GM12873 (cell line): Measurements from ENCODE around the gene ZNF782.

Experiments used
- CTCF ChIP-seq: IDR thresholded peaks from 2 replicates; pipeline ENCODE4 v1.5.1; 2012; ENCODE audit warnings: low read depth, mild to moderate bottlenecking, moderate library complexity, low read length, control low read depth; ENCODE audit not compliant: insufficient read depth; ENCODE audit errors: missing control alignments

Gene ZNF782

GRCh38 chr9:96777426-96777864, 76.9 kb downstream of the ZNF782 start:
- TF ChIP-seq CTCF: no peak

GRCh38 chr9:96771124-96771523, 83.2 kb downstream of the ZNF782 start:
- no peak for TF ChIP-seq CTCF

- no peak for TF ChIP-seq CTCF
These were observed 84.3 kb downstream of the ZNF782 start for GRCh38 chr9:96769989-96770388.
